Naive B cell (primary cell): ENCODE data around the gene FRK. TPM values are rescaled to one million over a fixed set of nuclear protein-coding genes. Genes with fewer than 3 reads are reported as not detected.
"Not testable (repeated sequence)": the region's sequence is repeated elsewhere in the genome, so short reads cannot be mapped to it uniquely, and the experiment has no call there.

ENCODE experiments used
- ATAC-seq, 2 donors: fragments of 150-1000 bp; cut with Tn5 transposase; 2 replicates each; pipeline ENCODE4 v1.10.0; 2021; ENCODE audit warnings: low read depth in 2 of 2, mild to moderate bottlenecking in 2 of 2, moderate library complexity in 2 of 2
- DNase-seq: peaks from one replicate; pipeline ENCODE4 v3.0.0; 2022
- H3K27ac Mint-ChIP-seq, 6 donors: one replicate each; pipeline ENCODE4 v1.8.0; 2020 to 2022; ENCODE audit warnings: mild to moderate bottlenecking in 6 of 6, mixed read lengths in 6 of 6, moderate library complexity in 5 of 6, inconsistent platforms in 2 of 6
- H3K27me3 Mint-ChIP-seq, 3 donors: one replicate each; pipeline ENCODE4 v1.8.0; 2021 to 2022; ENCODE audit warnings: mixed read lengths in 3 of 3, mild to moderate bottlenecking in 1 of 3
- H3K36me3 Mint-ChIP-seq, 2 donors: one replicate each; pipeline ENCODE4 v1.8.0; 2020 to 2022; ENCODE audit warnings: mixed read lengths in 2 of 2, inconsistent platforms in 1 of 2, mild to moderate bottlenecking in 1 of 2
- H3K4me1 Mint-ChIP-seq, 3 donors: one replicate each; pipeline ENCODE4 v1.8.0; 2020 to 2022; ENCODE audit warnings: mixed read lengths in 3 of 3, inconsistent platforms in 1 of 3, mild to moderate bottlenecking in 1 of 3, moderate library complexity in 1 of 3
- H3K4me3 Mint-ChIP-seq, 8 donors: one replicate each; pipeline ENCODE4 v1.8.0; 2020 to 2022; ENCODE audit warnings: mild to moderate bottlenecking in 8 of 8, mixed read lengths in 8 of 8, moderate library complexity in 8 of 8, inconsistent platforms in 2 of 8
- H3K9me3 Mint-ChIP-seq, 7 donors: one replicate each; pipeline ENCODE4 v1.8.0; 2020 to 2022; ENCODE audit warnings: mixed read lengths in 7 of 7, mild to moderate bottlenecking in 5 of 7, inconsistent platforms in 2 of 7, moderate library complexity in 1 of 7
- polyA plus RNA-seq, 6 donors: library from polyadenylated mRNA; unstranded; fragments of 300-500 nt; fragmentation: Illumina TruSeq; gene quantifications; one replicate each; pipeline ENCODE4 v1.2.3, GENCODE V29; 2021; ENCODE audit warnings: low read depth in 6 of 6

Gene FRK
- polyA plus RNA-seq, 6 donors from 2014 or later: not detected

DNA sequence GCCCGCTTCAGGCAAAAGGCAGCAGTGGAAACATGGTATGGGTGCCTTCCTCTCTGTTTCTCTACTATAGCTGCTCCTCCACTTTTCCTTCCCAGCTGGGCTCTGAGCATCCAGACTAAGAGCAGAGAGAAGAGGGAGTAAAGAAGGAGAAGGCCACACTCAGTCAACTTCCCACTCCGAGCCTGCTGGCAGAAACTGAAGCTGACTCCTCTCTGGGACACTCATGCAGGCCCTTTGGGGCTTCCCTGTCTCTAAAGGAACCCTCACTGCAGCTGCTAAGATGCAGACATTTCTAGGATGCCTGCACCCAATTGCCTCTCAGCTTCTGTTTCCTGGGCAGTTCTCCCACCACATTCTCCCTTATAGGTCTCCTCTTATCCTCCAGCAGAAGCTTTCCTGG lies 88.9 kb downstream of the FRK start:
- H3K27me3 Mint-ChIP-seq: peaks cover 11 to 17% (median 12%) of the 10 kb centered on the region in 3 donors
- no peaks in the 10 kb centered on the region for H3K36me3 Mint-ChIP-seq
- ATAC-seq: no peak
- H3K9me3 Mint-ChIP-seq: no peaks in the 10 kb centered on the region
- H3K4me1 Mint-ChIP-seq: no peaks in the 10 kb centered on the region
- no peak overlapping the region for H3K4me3 Mint-ChIP-seq
- no peak for DNase-seq
- H3K27ac Mint-ChIP-seq: no peak overlapping the region

DNA sequence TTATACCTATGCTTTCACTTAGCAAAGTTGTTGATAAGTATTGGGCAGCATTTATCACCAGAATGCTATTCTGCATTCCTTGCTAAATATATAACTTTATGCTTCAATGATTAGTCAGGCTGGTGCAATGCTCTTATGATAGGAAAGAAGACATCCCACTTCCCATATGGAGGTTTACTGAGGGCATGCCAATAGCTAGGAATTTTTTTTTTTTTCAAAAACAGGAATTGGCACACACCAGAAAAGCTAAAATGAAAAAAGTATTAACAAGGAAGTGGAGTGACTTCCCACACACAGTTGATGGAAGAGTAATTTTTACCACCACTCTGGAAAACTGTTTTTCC lies 90.8 kb downstream of the FRK start:
- DNase-seq (no peak), ATAC-seq (no peak)
- Mint-ChIP-seq H3K27me3 (peaks cover 0 to 13% (median 12%) of the 10 kb centered on the region in 3 donors), H3K36me3 (no peaks in the 10 kb centered on the region), H3K4me1 (no peaks in the 10 kb centered on the region), H3K9me3 (no peaks in the 10 kb centered on the region), H3K27ac (no peak overlapping the region), H3K4me3 (no peak overlapping the region)

DNA sequence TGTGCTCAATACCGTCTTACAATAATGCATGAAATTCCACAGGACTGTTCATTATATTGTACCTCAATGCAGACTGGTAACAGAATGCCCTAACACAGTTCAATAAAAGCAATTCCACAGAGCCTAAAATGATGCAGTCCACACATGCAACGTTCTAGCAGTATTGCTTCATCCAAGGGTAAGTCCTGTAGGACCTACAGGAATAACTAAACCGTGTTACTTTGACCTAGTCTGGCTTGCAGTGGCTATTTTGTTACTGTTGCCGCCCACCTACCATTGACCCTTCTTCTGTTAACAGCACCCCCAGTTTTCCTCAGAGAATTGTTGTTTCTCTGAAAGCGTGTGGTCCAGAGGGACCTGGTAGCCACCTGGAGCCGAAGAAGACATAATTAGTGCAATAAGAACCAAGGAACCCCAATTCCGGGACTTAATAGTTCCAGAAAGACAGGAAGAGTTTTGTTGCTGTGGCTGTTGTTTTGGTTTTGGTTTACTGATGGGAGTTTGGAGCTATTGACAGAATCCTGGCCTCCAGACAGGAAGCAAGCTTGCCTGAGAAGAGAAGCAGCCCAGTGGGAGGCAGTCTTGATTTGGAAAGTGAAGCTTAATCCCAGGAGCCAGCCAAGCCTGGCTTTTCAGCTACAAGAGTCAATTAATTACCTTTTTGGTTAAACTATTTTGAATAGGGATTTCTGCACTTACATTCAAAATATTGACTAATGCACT lies 91.3 kb downstream of the FRK start:
- H3K9me3 Mint-ChIP-seq: no peaks in the 10 kb centered on the region

DNA sequence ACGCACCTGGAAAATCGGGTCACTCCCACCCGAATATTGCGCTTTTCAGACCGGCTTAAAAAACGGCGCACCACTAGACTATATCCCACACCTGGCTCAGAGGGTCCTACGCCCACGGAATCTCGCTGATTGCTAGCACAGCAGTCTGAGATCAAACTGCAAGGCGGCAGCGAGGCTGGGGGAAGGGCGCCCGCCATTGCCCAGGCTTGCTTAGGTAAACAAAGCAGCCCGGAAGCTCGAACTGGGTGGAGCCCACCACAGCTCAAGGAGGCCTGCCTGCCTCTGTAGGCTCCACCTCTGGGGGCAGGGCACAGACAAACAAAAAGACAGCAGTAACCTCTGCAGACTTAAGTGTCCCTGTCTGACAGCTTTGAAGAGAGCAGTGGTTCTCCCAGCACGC lies 100.4 kb downstream of the FRK start:
- ATAC-seq, H3K4me1 Mint-ChIP-seq, DNase-seq, H3K9me3 Mint-ChIP-seq, H3K27ac Mint-ChIP-seq, H3K27me3 Mint-ChIP-seq, H3K36me3 Mint-ChIP-seq, H3K4me3 Mint-ChIP-seq: not testable (repeated sequence)

More for the DNA sequence above, 91.3 kb downstream of the FRK start:
- H3K4me3 Mint-ChIP-seq: no peak overlapping the region
- H3K27me3 Mint-ChIP-seq: peaks cover 0 to 13% (median 12%) of the 10 kb centered on the region in 3 donors
- H3K36me3 Mint-ChIP-seq: no peaks in the 10 kb centered on the region
- DNase-seq (no peak), ATAC-seq (no peak)
- no peaks in the 10 kb centered on the region for H3K4me1 Mint-ChIP-seq
- H3K27ac Mint-ChIP-seq: no peak overlapping the region

DNA sequence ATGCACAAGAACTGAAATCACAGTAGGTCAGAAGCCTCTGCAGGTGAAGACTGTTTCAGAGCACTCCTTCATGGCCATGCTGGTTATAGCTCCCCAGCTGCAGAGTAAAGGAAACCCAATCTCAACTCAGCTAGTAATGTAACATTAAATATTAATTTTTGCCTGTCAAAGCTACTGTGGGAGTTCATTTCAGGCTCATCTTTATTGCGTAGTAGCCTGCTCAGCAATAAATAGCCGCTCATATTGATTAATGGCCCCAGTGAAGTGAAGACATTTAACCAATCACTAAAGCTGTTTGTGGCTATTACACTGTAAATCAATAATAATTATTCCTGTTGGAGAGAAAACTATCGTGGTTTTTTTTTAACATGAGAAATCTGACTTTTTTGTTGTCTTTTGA lies 101.7 kb downstream of the FRK start:
- H3K36me3 Mint-ChIP-seq: no peaks in the 10 kb centered on the region
- no peaks in the 10 kb centered on the region for H3K27me3 Mint-ChIP-seq
- H3K4me3 Mint-ChIP-seq: no peak overlapping the region
- H3K9me3 Mint-ChIP-seq: no peaks in the 10 kb centered on the region
- no peak overlapping the region for H3K27ac Mint-ChIP-seq
- DNase-seq (no peak), ATAC-seq (no peak)
- H3K4me1 Mint-ChIP-seq: no peaks in the 10 kb centered on the region

DNA sequence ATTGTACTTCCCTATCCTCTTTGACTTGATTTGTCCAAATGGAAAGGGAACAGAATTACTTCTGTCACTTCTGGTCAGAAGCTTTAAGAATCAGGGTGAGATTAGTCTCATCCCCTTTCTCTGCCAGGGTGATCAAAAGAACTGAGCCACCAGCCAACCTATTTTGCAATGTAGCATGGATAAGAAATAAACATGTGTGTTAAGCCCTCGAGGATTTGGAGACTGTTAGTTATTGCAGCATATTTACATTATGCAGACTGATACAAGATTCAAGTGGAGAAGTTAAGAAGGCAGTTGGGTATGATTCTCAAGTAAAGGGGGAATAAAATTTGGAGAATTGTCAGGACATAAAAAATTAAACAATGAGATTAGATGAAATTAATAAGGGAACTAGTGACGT lies 106.0 kb downstream of the FRK start:
- H3K36me3 Mint-ChIP-seq: no peaks in the 10 kb centered on the region
- no peak overlapping the region for H3K4me3 Mint-ChIP-seq
- no peak for DNase-seq
- H3K9me3 Mint-ChIP-seq: peaks cover 0 to 11% (median 5%) of the 10 kb centered on the region in 7 donors
- no peaks in the 10 kb centered on the region for H3K27me3 Mint-ChIP-seq
- H3K4me1 Mint-ChIP-seq: no peaks in the 10 kb centered on the region
- ATAC-seq: no peak
- no peak overlapping the region for H3K27ac Mint-ChIP-seq

DNA sequence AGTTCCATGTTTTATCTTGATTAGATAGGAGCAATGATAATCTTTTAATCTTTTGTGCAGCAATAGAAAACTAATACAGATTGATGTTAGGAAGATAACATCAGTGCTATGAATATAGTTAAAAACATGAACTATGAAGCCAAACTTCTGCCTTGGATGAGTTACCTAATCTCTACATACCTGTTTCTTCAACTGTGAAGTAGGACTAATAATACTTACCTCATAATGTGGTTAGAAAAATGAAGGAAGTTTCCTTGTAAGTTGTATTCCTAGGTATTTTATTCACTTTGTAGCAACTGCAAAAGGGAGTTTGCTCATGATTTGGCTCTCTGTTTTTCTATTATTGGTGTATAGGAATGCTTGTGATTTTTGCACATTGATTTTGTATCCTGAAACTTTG lies 111.9 kb downstream of the FRK start:
- H3K36me3 Mint-ChIP-seq: no peaks in the 10 kb centered on the region
- no peaks in the 10 kb centered on the region for H3K27me3 Mint-ChIP-seq
- no peaks in the 10 kb centered on the region for H3K4me1 Mint-ChIP-seq
- no peak overlapping the region for H3K27ac Mint-ChIP-seq
- no peak for ATAC-seq
- no peak for DNase-seq
- H3K4me3 Mint-ChIP-seq: no peak overlapping the region
- H3K9me3 Mint-ChIP-seq: peaks cover 0 to 30% (median 9%) of the 10 kb centered on the region in 7 donors

DNA sequence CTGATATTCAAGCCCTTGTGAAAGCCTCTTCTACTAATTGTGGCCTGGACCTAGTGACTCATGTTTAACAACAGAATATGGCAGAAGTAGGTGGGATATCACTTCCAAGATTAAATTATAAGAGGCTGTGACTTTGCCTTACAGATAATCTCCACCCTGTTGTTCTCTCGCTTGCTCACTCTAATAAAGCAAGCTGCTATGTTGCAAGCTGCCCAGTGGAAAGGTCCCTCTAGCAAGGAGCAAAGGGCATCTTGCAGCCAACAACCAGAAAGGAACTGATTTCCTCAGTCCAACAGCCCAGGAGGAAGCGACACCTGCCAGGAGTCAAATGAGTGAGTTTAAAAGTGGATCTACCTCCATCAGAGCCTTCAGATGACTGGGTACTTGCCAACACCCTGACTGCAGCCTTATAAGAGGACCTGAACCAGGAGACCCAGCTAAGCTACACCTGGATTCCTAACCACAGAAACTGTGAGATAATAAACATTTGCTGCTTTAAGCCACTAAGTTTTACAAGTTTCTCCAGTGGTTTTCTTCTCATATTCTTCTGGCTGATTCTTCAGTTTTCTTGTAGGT lies 112.6 kb downstream of the FRK start:
- Mint-ChIP-seq H3K27ac (no peak overlapping the region), H3K36me3 (no peaks in the 10 kb centered on the region), H3K4me3 (no peak overlapping the region)

DNA sequence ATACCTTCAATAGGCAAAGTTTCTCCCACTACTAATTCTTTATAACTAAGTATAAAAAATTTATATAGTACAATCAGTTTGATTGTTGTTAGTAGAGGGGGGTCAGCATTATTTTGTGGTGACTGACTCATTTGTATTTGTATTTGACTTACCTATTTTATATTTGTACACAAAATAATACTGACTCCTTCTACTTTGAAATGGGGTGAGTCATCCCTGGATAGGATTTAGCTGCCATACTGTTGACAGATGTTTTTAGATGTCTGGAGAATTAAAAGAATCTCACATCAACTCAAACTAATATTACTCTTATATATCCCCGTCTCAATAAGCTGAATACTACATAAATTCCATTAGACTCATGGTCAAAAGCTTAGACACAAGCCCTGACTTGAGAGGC lies 114.9 kb downstream of the FRK start:
- H3K4me3 Mint-ChIP-seq: no peak overlapping the region
- ATAC-seq (no peak), DNase-seq (no peak)
- H3K36me3 Mint-ChIP-seq: no peaks in the 10 kb centered on the region
- no peak overlapping the region for H3K27ac Mint-ChIP-seq
- no peaks in the 10 kb centered on the region for H3K27me3 Mint-ChIP-seq
- H3K4me1 Mint-ChIP-seq: no peaks in the 10 kb centered on the region
- H3K9me3 Mint-ChIP-seq: peaks cover 0 to 39% (median 15%) of the 10 kb centered on the region in 7 donors

More for the DNA sequence above, 112.6 kb downstream of the FRK start:
- ATAC-seq (no peak), DNase-seq (no peak)
- H3K9me3 Mint-ChIP-seq: peaks cover 0 to 34% (median 9%) of the 10 kb centered on the region in 7 donors
- no peaks in the 10 kb centered on the region for H3K4me1 Mint-ChIP-seq
- no peaks in the 10 kb centered on the region for H3K27me3 Mint-ChIP-seq

DNA sequence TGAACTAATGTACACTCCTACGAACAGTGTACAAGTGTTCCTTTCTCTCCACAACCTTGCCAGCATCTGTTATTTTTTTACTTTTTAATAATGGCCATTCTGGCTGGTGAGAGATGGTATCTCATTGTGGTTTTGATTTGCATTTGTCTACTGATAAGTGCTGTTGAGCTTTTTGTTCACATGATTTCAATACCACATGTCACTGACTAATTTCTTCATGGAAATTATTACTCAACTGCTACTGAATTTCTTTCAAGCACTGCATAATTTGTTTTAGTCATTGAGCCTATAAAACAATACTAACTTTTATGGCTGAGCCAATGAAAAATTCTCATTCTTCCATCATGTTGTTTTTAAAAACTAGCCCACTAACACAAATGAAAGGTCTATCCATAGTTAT lies 115.4 kb downstream of the FRK start:
- H3K9me3 Mint-ChIP-seq: peaks cover 0 to 39% (median 16%) of the 10 kb centered on the region in 7 donors
- H3K27me3 Mint-ChIP-seq: no peaks in the 10 kb centered on the region
- no peaks in the 10 kb centered on the region for H3K4me1 Mint-ChIP-seq
- H3K27ac Mint-ChIP-seq: no peak overlapping the region
- no peaks in the 10 kb centered on the region for H3K36me3 Mint-ChIP-seq
- H3K4me3 Mint-ChIP-seq: no peak overlapping the region
- DNase-seq (no peak), ATAC-seq (no peak)

DNA sequence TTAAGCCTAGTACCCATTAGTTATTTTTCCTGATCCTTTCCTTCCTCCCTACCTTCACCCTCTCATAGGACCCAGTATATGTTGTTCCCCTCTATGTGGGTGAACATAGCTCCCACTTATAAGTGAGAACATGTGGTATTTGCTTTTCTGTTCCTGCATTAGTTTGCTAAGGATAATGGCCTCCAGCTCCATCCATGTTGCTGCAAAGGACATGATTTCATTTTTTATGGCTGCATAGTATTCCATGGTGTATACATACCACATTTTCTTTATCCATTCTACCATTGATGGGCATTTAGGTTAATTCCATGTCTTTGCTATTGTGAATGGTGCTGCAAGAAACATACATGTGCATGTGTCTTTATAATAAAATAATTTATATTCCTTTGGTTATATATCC lies 115.9 kb downstream of the FRK start:
- H3K27me3 Mint-ChIP-seq, ATAC-seq, DNase-seq, H3K4me1 Mint-ChIP-seq, H3K27ac Mint-ChIP-seq, H3K36me3 Mint-ChIP-seq, H3K4me3 Mint-ChIP-seq: not testable (repeated sequence)
- H3K9me3 Mint-ChIP-seq: peaks cover 0 to 39% (median 19%) of the 10 kb centered on the region in 7 donors

DNA sequence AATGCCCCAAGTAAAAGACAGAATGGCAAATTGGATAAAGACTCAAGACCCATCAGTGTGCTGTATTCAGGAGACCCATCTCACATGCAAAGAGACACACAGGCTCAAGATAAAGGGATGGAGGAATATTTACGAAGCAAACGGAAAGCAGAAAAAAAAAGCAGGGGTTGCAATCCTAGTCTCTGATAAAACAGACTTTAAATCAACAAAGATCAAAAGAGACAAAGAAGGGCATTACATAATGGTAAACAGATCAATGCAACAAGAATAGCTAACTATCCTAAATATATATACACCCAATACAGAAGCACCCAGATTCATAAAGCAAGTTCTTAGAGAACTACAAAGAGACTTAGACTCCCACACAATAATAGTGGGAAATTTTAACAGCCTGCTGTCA lies 123.2 kb downstream of the FRK start:
- not testable (repeated sequence) for H3K27me3 Mint-ChIP-seq, ATAC-seq, H3K4me3 Mint-ChIP-seq, H3K4me1 Mint-ChIP-seq, H3K27ac Mint-ChIP-seq, H3K36me3 Mint-ChIP-seq, DNase-seq
- H3K9me3 Mint-ChIP-seq: peaks cover 0 to 36% (median 10%) of the 10 kb centered on the region in 7 donors

DNA sequence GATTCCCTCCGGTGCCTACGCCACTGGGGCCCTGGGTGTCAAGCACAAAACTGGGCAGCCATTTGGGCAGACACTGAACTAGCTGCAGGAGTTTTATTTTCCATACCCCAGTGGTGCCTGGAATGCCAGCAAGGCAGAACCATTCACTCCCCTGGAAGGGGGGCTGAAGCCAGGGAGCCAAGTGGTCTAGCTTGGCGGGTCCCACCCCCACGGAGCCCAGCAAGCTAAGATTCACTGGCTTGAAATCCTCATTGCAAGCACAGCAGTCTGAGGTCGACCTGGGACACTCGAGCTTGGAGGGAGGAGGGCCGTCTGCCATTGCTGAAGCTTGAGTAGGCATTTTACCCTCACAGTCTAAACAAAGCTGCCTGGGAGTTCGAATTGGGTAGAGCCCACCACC lies 125.3 kb downstream of the FRK start:
- ATAC-seq (no peak), DNase-seq (no peak)
- no peaks in the 10 kb centered on the region for H3K36me3 Mint-ChIP-seq
- peaks cover 0 to 5% (median 0%) of the 10 kb centered on the region in 3 donors for H3K27me3 Mint-ChIP-seq
- H3K9me3 Mint-ChIP-seq: peaks cover 0 to 27% (median 10%) of the 10 kb centered on the region in 7 donors
- H3K4me3 Mint-ChIP-seq: no peak overlapping the region
- no peaks in the 10 kb centered on the region for H3K4me1 Mint-ChIP-seq
- H3K27ac Mint-ChIP-seq: no peak overlapping the region

DNA sequence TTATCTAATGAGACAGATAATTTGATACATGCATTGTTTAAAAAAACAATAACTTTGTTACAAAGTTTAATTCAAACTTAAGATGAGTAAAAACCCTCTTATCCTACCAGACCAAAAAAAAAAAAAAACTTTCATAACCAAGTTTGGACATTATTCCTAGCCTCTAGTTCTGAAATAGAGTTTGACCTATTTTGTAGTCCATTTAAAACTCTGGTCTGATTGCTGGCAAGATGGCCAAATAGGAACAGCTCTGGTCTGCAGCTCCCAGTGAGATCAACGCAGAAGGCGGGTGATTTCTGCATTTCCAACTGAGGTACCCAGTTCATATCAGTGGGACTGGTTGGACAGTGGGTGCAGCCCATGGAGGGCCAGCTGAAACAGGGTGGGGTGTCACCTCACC lies 125.9 kb downstream of the FRK start:
- no peak for ATAC-seq
- no peaks in the 10 kb centered on the region for H3K4me1 Mint-ChIP-seq
- no peak for DNase-seq
- peaks cover 0 to 21% (median 5%) of the 10 kb centered on the region in 7 donors for H3K9me3 Mint-ChIP-seq
- H3K27me3 Mint-ChIP-seq: peaks cover 0 to 5% (median 0%) of the 10 kb centered on the region in 3 donors
- no peak overlapping the region for H3K4me3 Mint-ChIP-seq
- H3K27ac Mint-ChIP-seq: no peak overlapping the region
- no peaks in the 10 kb centered on the region for H3K36me3 Mint-ChIP-seq
